Common myeloid progenitor, CD34-positive (primary cell): Measurements from ENCODE around the gene RAP1A.

Experiments used
- CTCF ChIA-PET: fragments of 350-600 bp; sonication (Branson Sonifier 250); formaldehyde crosslinking; loops from one replicate; lab custom pipeline; 2021; ENCODE audit warnings: antibody characterized with exemption; lab: Charles Lee
- POLR2A ChIA-PET: fragments of 350-600 bp; sonication (Branson Sonifier 250); formaldehyde crosslinking; loops from one replicate; lab custom pipeline; 2021; ENCODE audit warnings: antibody characterized with exemption; lab: Charles Lee
- DNase-seq, 3 donors: peaks; one replicate each; pipeline versions ENCODE4 v3.0.0 to v3.0.0-alpha.2; 2013
- H3K27ac ChIP-seq, 2 experiments: 1 replicate in 1 of 2; 2 replicates in 1 of 2; pipeline ENCODE4 v1.7.0; 2013; ENCODE audit warnings: inconsistent platforms in 2 of 2, low read length in 2 of 2, mild to moderate bottlenecking in 2 of 2, low read depth in 1 of 2, moderate library complexity in 1 of 2; ENCODE audit not compliant: severe bottlenecking in 2 of 2, insufficient read depth in 1 of 2, poor library complexity in 1 of 2
- H3K27me3 ChIP-seq, 5 experiments: replicated peaks in 2 of 5; 1 replicate in 3 of 5; 2 replicates in 2 of 5; pipeline versions ENCODE4 v1.6.1 to v1.7.0; 2013; ENCODE audit warnings: low read length in 4 of 5, mild to moderate bottlenecking in 2 of 5, moderate library complexity in 2 of 5, inconsistent platforms in 1 of 5; ENCODE audit not compliant: insufficient read depth in 5 of 5, control insufficient read depth in 4 of 5
- H3K36me3 ChIP-seq, 4 experiments: 1 replicate in 2 of 4; 2 replicates in 2 of 4; pipeline versions ENCODE4 v1.6.1 to v1.7.0; 2013; ENCODE audit warnings: low read length in 3 of 4, control low read depth in 1 of 4, mild to moderate bottlenecking in 1 of 4; ENCODE audit not compliant: control insufficient read depth in 4 of 4, insufficient read depth in 4 of 4
- H3K4me1 ChIP-seq, 4 experiments: 1 replicate in 3 of 4; 2 replicates in 1 of 4; pipeline versions ENCODE4 v1.6.1 to v1.7.1; 2013; ENCODE audit warnings: low read length in 3 of 4, mild to moderate bottlenecking in 3 of 4, control low read depth in 1 of 4, inconsistent platforms in 1 of 4, moderate library complexity in 1 of 4; ENCODE audit not compliant: control insufficient read depth in 4 of 4, insufficient read depth in 4 of 4; ENCODE audit errors: control extremely low read depth in 1 of 4
- H3K4me3 ChIP-seq, 7 experiments: 1 replicate in 4 of 7; 2 replicates in 3 of 7; pipeline versions ENCODE4 v1.5.1 to v1.7.0; 2013; ENCODE audit warnings: mild to moderate bottlenecking in 7 of 7, low read length in 6 of 7, moderate library complexity in 6 of 7, inconsistent platforms in 2 of 7, low read depth in 2 of 7, control low read depth in 1 of 7; ENCODE audit not compliant: insufficient read depth in 4 of 7, control insufficient read depth in 1 of 7; ENCODE audit errors: extremely low read depth in 1 of 7
- H3K9me3 ChIP-seq, 5 experiments: 1 replicate in 4 of 5; 2 replicates in 1 of 5; pipeline versions ENCODE4 v1.6.1 to v1.7.1; 2013; ENCODE audit warnings: low read length in 4 of 5, mild to moderate bottlenecking in 2 of 5, inconsistent platforms in 1 of 5, low read depth in 1 of 5, moderate library complexity in 1 of 5; ENCODE audit not compliant: control insufficient read depth in 4 of 5, insufficient read depth in 2 of 5; ENCODE audit errors: control extremely low read depth in 1 of 5
- WGBS: methylation state at CpG from one replicate; pipeline ENCODE4 v1.1.5; 2013; ENCODE audit not compliant: insufficient coverage; 5-methylcytosine and 5-hydroxymethylcytosine counted together

RAP1A gene

GRCh38 chr1:111633736-111634247, 14.2 kb downstream of the RAP1A start:
- Histone ChIP-seq H3K9me3 (no peaks in the 10 kb centered on the region), H3K4me1 (peaks cover 0 to 22% (median 8%) of the 10 kb centered on the region in 4 experiments), H3K27ac (no peak overlapping the region), H3K27me3 (no peaks in the 10 kb centered on the region), H3K4me3 (no peak overlapping the region), H3K36me3 (peaks cover 0 to 4% (median 2%) of the 10 kb centered on the region in 4 experiments)
- peak in 1 of 3 donors; percentile 36 for DNase-seq
- POLR2A ChIA-PET: interaction anchor here (0.9 kb wide), 1 partner anchor 10 kb away, joined by 3 read pairs; no protein-coding TSS in a partner anchor
- CTCF ChIA-PET: no interaction called here
- WGBS: no CpG with 5 or more reads among the region's 1 CpG

- ChIA-PET POLR2A (no interaction called here), CTCF (interaction anchor here (1.1 kb wide), 1 partner anchor 9 kb away, joined by 4 read pairs; no protein-coding TSS in a partner anchor)
- peaks cover 0 to 2% (median 1%) of the 10 kb centered on the region in 4 experiments for H3K36me3 ChIP-seq
- H3K27me3 ChIP-seq: no peaks in the 10 kb centered on the region
- H3K27ac ChIP-seq: no peak overlapping the region
- H3K4me3 ChIP-seq: no peak overlapping the region
- H3K4me1 ChIP-seq: peaks cover 0 to 10% (median 2%) of the 10 kb centered on the region in 4 experiments
- WGBS: 100% methylated on average over 1 of the region's 2 CpGs
- DNase-seq: no peak
- no peaks in the 10 kb centered on the region for H3K9me3 ChIP-seq
Observed at GRCh38 chr1:111635324-111636009, 15.9 kb downstream of the RAP1A start.

GRCh38 chr1:111638320-111638719, 18.7 kb downstream of the RAP1A start:
- H3K4me1 ChIP-seq: peaks cover 0 to 6% (median 2%) of the 10 kb centered on the region in 4 experiments
- CTCF ChIA-PET: interaction anchor here (1.3 to 1.9 kb wide), 2 partner anchors 11 to 21 kb away, joined by 3 to 4 read pairs; no protein-coding TSS in a partner anchor
- POLR2A ChIA-PET: no interaction called here

DNA sequence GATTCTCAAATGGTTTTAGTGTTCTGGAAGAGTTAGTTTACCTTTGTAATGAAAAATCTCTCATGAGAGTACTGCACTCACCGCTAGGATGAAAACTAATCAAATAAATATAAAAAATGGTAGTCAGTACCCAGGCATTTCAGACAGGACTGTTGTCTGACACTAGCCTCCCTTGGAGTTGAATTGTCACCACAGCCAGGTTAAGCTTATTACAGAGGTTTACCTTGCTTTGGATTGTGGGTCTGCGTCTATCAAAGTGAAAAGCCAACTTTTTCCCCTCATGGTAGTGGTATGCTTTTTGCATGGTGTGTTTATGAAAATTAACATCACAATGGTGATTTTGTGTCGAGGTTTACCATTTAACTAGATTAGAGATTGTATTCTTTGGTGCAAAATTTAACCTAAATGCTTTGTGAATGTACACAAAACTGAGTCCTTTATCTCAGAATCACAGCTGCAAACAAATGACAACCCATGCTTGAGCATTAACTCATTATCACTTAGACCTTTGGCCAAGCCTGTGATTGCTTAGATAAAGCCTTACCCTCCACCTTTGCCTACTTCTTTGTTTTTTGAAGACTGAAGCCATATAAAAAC, 20.1 kb downstream of the RAP1A start:
- H3K36me3 ChIP-seq: peaks cover 0 to 12% (median 1%) of the 10 kb centered on the region in 4 experiments
- CTCF ChIA-PET: no interaction called here
- peaks cover 0 to 4% (median 3%) of the 10 kb centered on the region in 5 experiments for H3K9me3 ChIP-seq
- peaks cover 0 to 1% (median 0%) of the 10 kb centered on the region in 4 experiments for H3K4me1 ChIP-seq
- H3K4me3 ChIP-seq: no peak overlapping the region
- no peak overlapping the region for H3K27ac ChIP-seq
- H3K27me3 ChIP-seq: no peaks in the 10 kb centered on the region
- DNase-seq: peak in 1 of 3 donors; percentile 26
- POLR2A ChIA-PET: interaction anchor here (1.0 kb wide), 1 partner anchor 11 kb away, joined by 3 read pairs; no protein-coding TSS in a partner anchor
- WGBS: 100% methylated on average over 1 of the region's 3 CpGs

More at GRCh38 chr1:111638320-111638719, 18.7 kb downstream of the RAP1A start:
- H3K27me3 ChIP-seq: no peaks in the 10 kb centered on the region
- 100% methylated on average over 3 of the region's 4 CpGs for WGBS
- H3K36me3 ChIP-seq: peaks cover 0 to 3% (median 1%) of the 10 kb centered on the region in 4 experiments
- H3K27ac ChIP-seq: no peak overlapping the region
- no peak overlapping the region for H3K4me3 ChIP-seq
- no peak for DNase-seq
- peaks cover 0 to 3% (median 0%) of the 10 kb centered on the region in 5 experiments for H3K9me3 ChIP-seq

DNA sequence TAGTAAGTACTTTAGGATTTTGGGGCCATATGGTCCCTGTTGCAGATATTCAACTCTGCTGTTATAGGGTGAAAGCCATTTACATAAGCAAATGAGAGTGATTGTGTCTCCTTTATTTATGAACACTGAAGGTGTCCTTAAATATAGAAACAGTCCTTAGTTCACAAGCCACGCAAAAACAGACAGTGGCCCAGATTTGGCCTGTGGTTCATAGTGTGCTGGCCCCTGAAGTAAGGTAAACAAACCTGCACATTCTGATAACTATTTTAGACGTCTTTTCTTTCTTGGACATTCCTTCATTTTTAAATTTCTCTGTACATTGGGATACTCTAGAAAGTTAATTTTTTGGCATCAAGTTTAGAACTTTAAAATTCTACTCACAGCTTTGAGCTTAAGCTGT, 23.5 kb downstream of the RAP1A start:
- WGBS: 100% methylated on average over 1 of the region's 2 CpGs
- Histone ChIP-seq H3K4me1 (peaks cover 0 to under 1% (median 0%) of the 10 kb centered on the region in 4 experiments), H3K4me3 (no peak overlapping the region), H3K27me3 (no peaks in the 10 kb centered on the region), H3K27ac (no peak overlapping the region), H3K9me3 (peaks cover 0 to 4% (median 3%) of the 10 kb centered on the region in 5 experiments), H3K36me3 (peaks cover 0 to 14% (median under 1%) of the 10 kb centered on the region in 4 experiments)
- no peak for DNase-seq
- POLR2A ChIA-PET: no interaction called here
- CTCF ChIA-PET: interaction anchor here (1.1 to 2.3 kb wide), 5 partner anchors 12 to 161 kb away, joined by 3 to 6 read pairs (median 5); no protein-coding TSS in a partner anchor

DNA sequence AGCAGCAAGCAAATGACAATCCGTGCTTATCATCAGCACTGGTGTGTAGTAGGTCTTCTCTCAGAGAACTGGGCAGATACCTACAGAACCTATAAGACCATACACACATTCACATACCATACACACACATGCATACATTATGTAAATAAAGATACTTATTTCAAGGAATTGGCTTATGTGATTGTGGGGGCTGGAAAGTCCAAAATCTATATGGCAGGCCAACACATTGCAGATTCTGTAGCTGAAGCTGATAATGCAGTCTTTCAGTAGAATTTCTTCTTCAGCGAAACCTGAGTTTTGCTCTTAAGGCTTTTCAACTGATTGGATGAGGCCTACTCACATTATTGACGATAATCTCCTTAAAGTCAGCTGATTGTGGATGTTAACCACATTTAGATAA, 24.1 kb downstream of the RAP1A start:
- WGBS: 100% methylated on average over 2 of the region's 3 CpGs
- CTCF ChIA-PET: interaction anchor here (0.7 to 2.3 kb wide), 9 partner anchors 8 to 163 kb away, joined by 3 to 6 read pairs (median 4); no protein-coding TSS in a partner anchor
- Histone ChIP-seq H3K36me3 (peaks cover 0 to 20% (median 3%) of the 10 kb centered on the region in 4 experiments), H3K27me3 (no peaks in the 10 kb centered on the region), H3K4me3 (no peak overlapping the region), H3K4me1 (no peaks in the 10 kb centered on the region), H3K27ac (no peak overlapping the region), H3K9me3 (peaks cover 0 to 4% (median 3%) of the 10 kb centered on the region in 5 experiments)
- DNase-seq: no peak
- POLR2A ChIA-PET: interaction anchor here (0.9 kb wide), 1 partner anchor 10 kb away, joined by 3 read pairs; no protein-coding TSS in a partner anchor
